ENCODE measurements around the gene ACVR1. TPM values are rescaled to one million over a fixed set of nuclear protein-coding genes. Genes with fewer than 3 reads are reported as not detected.

The ACVR1 gene
- total and polyA plus RNA-seq, 9 of the 15 experiments (the other 6 are each of a cell fraction or from before 2014, with no cell fraction given) = 3.8 to 14.3 (median 6.9) TPM

GRCh38 chr2:157853820-157854219 is 22.3 kb downstream of the ACVR1 start:
- H3K4me2 ChIP-seq (ENCODE audit: insufficient read depth, low read length) = no peak overlapping the region
- BruUV-seq (replicated peaks) = no TSS peak
- 74% methylated on average over 3 of the region's 3 CpGs for WGBS (ENCODE audit: insufficient coverage, low coverage, missing lambda C conversion rate)
- FAIRE-seq = no peak
- no peak for DNase-seq (ENCODE audit: extremely low read depth in 1 of 4, low spot score in 3 of 4)
- no peak overlapping the region for H3K4me3 ChIP-seq
- no peaks in the 10 kb centered on the region for H3K79me2 ChIP-seq (ENCODE audit: control insufficient read depth, insufficient read depth, low read length)
- H4K20me1 ChIP-seq (replicated peaks; ENCODE audit: control insufficient read depth, insufficient read depth, low read length) = no peaks in the 10 kb centered on the region
- H3K9me1 ChIP-seq (ENCODE audit: control insufficient read depth, insufficient read depth, low read length) = no peaks in the 10 kb centered on the region
- no peaks in the 10 kb centered on the region for H3K9me3 ChIP-seq (replicated peaks; ENCODE audit: control insufficient read depth, insufficient read depth, low read depth, low read length)
- no peak overlapping the region for H3K27ac ChIP-seq (ENCODE audit: extremely low read depth, low read depth, low read length)
- H3K9ac ChIP-seq (ENCODE audit: insufficient read depth in 1 of 2, low read depth in 2 of 2, low read length in 2 of 2) = no peak overlapping the region
- no peaks in the 10 kb centered on the region for H3K27me3 ChIP-seq (ENCODE audit: control insufficient read depth in 2 of 2, insufficient read depth in 2 of 2, low read length in 2 of 2)
- ChIA-PET CTCF (ENCODE audit: low intra/inter-chr PET ratio) (no interaction called here), POLR2A (interaction anchor here (0.5 to 1.8 kb wide), 12 partner anchors 9 to 1859 kb away, joined by 3 to 12 read pairs (median 4); partner anchors contain the start of gene ACVR1)
- TF ChIP-seq ZNF644 (tag; IDR thresholded peaks at IDR 0.05; ENCODE audit: low read depth) (no peak), POLR2G (IDR thresholded peaks at IDR 0.05; ENCODE audit: low read depth, low read length) (no peak), FOXJ3 (CRISPR knock-in tag; IDR thresholded peaks at IDR 0.05) (no peak), ZNF134 (CRISPR knock-in tag; conservative IDR thresholded peaks at IDR 0.05) (no peak)
- in situ Hi-C loops (cut with MboI) (no loop called here), intact Hi-C loops (cut with micrococcal nuclease) (no loop called here)
- H2AFZ ChIP-seq (ENCODE audit: low read depth, low read length) = no peak overlapping the region
- peaks cover 0 to 18% of the 10 kb centered on the region in 2 experiments; a peak in 2 of 5 replicates for H3K4me1 ChIP-seq (replicated peaks in 1 of 2; ENCODE audit: control insufficient read depth in 2 of 2, insufficient read depth in 2 of 2, low read length in 2 of 2)
- ATAC-seq = peak; percentile 9; the same call in 1 of the 3 replicates
- no peaks in the 10 kb centered on the region for H3K36me3 ChIP-seq (ENCODE audit: control insufficient read depth, insufficient read depth, low read length)

GRCh38 chr2:157853211-157853610 is 22.9 kb downstream of the ACVR1 start:
- no peaks in the 10 kb centered on the region for H3K9me3 ChIP-seq (replicated peaks; ENCODE audit: control insufficient read depth, insufficient read depth, low read depth, low read length)
- DNase-seq (ENCODE audit: extremely low read depth in 1 of 4, low spot score in 3 of 4) = peak in 1 of 4 experiments; percentile 54
- H3K27ac ChIP-seq (ENCODE audit: extremely low read depth, low read depth, low read length) = no peak overlapping the region
- H3K4me2 ChIP-seq (ENCODE audit: insufficient read depth, low read length) = no peak overlapping the region
- in situ Hi-C loops (cut with MboI) = no loop called here
- no peaks in the 10 kb centered on the region for H3K79me2 ChIP-seq (ENCODE audit: control insufficient read depth, insufficient read depth, low read length)
- ChIA-PET CTCF (ENCODE audit: low intra/inter-chr PET ratio) (no interaction called here), POLR2A (interaction anchor here (0.5 to 1.8 kb wide), 9 partner anchors 8 to 1860 kb away, joined by 3 to 12 read pairs (median 4); no protein-coding TSS in a partner anchor)
- no peak overlapping the region for H3K9ac ChIP-seq (ENCODE audit: insufficient read depth in 1 of 2, low read depth in 2 of 2, low read length in 2 of 2)
- H4K20me1 ChIP-seq (replicated peaks; ENCODE audit: control insufficient read depth, insufficient read depth, low read length) = no peaks in the 10 kb centered on the region
- peak; percentile 58 for ATAC-seq
- peak; percentile 49 for FAIRE-seq
- peaks cover 0 to 18% of the 10 kb centered on the region in 2 experiments; a peak in 2 of 5 replicates for H3K4me1 ChIP-seq (replicated peaks in 1 of 2; ENCODE audit: control insufficient read depth in 2 of 2, insufficient read depth in 2 of 2, low read length in 2 of 2)
- WGBS (ENCODE audit: insufficient coverage, low coverage, missing lambda C conversion rate) = 37% methylated on average over 2 of the region's 2 CpGs
- H3K36me3 ChIP-seq (ENCODE audit: control insufficient read depth, insufficient read depth, low read length) = no peaks in the 10 kb centered on the region
- intact Hi-C loops (cut with micrococcal nuclease) = no loop called here
- H3K9me1 ChIP-seq (ENCODE audit: control insufficient read depth, insufficient read depth, low read length) = no peaks in the 10 kb centered on the region
- BruUV-seq (replicated peaks) = no TSS peak
- H3K27me3 ChIP-seq (ENCODE audit: control insufficient read depth in 2 of 2, insufficient read depth in 2 of 2, low read length in 2 of 2) = no peaks in the 10 kb centered on the region
- no peak overlapping the region for H2AFZ ChIP-seq (ENCODE audit: low read depth, low read length)
- no peak overlapping the region for H3K4me3 ChIP-seq
- TF ChIP-seq SMARCA4 (IDR thresholded peaks at IDR 0.05) (peak; percentile 57; the same call in 1 of the 2 replicates), CEBPZ (IDR thresholded peaks at IDR 0.05; ENCODE audit: borderline replicate concordance, low read depth, low read length) (no peak), JUN (IDR thresholded peaks at IDR 0.05; ENCODE audit: borderline replicate concordance, low read depth, low read length) (peak; percentile 80), JUN (CRISPR knock-in tag; IDR thresholded peaks at IDR 0.05; ENCODE audit: borderline replicate concordance) (no peak), PPARD (CRISPR knock-in tag; IDR thresholded peaks at IDR 0.05) (no peak), PTTG1 (tag; IDR thresholded peaks at IDR 0.05; ENCODE audit: low read depth) (no peak), SNAPC5 (CRISPR knock-in tag; IDR thresholded peaks at IDR 0.05) (no peak), USF1 (CRISPR knock-in tag; IDR thresholded peaks at IDR 0.05) (no peak)

All from K562 (cell line).